ENCODE measurements around the gene SH2D3C.

GRCh38 chr9:127770905-127771569 is 7.4 kb downstream of the SH2D3C start:
- TF ChIP-seq ISL1 (CRISPR knock-in tag; IDR thresholded peaks at IDR 0.05), result no peak
- no peak for TF ChIP-seq CREB5 (CRISPR knock-in tag; IDR thresholded peaks at IDR 0.05; ENCODE audit: low read depth)
- no peak for TF ChIP-seq RARB (CRISPR knock-in tag; IDR thresholded peaks at IDR 0.05)
- no peak for TF ChIP-seq ZC3H10 (CRISPR knock-in tag; IDR thresholded peaks at IDR 0.05)
